ENCODE measurements around the gene KLF15.

DNA sequence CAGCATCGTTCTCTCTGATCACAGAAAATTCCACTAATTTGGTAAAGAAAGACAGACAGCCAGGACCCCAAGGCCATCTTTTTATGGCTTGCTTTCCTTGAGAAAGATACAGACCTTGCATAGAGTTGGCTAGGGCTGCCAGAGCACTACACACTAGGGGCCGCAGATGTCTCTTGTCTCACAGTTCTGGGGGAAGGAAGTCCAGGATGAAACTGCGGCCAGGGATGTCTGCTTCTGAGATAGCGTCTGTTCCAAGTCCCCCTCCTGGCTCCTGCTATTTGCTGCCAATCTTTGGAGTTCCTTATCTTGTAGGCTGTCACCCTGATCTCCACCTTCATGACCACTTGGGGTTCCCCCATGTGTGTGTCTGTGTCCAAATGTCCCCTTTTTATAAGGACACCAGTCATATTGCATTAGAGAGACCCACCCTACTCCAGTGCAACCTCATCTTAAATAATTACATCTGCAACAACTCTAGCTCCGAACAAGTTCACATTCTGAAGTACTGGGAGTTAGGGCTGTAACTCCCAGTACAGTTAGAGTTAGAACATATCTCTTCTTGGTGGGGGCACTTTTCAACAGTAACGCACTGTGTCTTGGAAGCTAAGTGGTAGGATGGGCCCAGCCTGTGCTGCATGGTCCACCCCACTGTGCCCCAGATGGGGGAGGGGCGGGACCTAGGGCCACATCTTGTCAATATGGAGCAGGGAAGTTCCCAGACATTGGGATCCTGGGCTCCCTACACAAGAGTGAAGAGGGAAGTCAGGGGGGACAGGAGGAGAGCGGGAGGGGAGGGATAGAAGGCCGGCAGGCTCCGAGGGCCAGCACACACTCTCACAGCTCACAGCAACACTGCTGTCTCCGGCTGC, 42.2 kb downstream of the KLF15 start:
- TF ChIP-seq CTCF (IDR thresholded peaks at IDR 0.05; ENCODE audit: poor library complexity, severe bottlenecking) (no peak), EZH2 (IDR thresholded peaks at IDR 0.05; ENCODE audit: borderline replicate concordance, insufficient read depth, low read length, poor library complexity, severe bottlenecking) (no peak), RAD21 (conservative IDR thresholded peaks at IDR 0.05) (no peak)

Measured in neural cell (in vitro differentiated cells).